IPS-18c (cell line): ENCODE results near the gene ZNF267.
"Not testable (repeated sequence)": the region's sequence is repeated elsewhere in the genome, so short reads cannot be mapped to it uniquely, and the experiment has no call there.

Source experiments
- H3K4me3 ChIP-seq: 2 replicates; pipeline ENCODE4 v1.7.0; 2013; ENCODE audit warnings: low read depth, mild to moderate bottlenecking, low read length, moderate library complexity; ENCODE audit not compliant: insufficient read depth
- H3K9me3 ChIP-seq: one replicate; pipeline ENCODE4 v1.6.1; 2013; ENCODE audit warnings: mild to moderate bottlenecking, low read length, moderate library complexity; ENCODE audit not compliant: control insufficient read depth, insufficient read depth

Gene ZNF267

DNA sequence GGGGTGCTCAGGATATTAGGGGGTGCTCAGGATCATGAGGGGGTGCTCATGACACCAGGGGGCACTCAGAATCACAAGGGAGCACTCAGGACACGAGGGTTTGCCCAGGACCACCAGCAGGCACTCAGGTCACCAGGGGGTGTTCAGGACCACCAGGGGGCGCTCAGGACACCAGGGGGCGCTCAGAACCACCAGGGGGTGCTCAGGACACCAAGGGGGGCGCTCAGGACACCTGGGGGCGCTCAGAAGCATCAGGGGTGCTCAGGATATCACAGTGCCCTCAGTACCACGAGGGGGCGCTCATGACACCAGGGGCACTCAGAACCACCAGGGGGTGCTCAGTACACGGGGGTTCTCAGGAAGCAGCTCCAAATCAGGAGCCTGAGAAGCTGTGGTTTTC lies 82.6 kb downstream of the ZNF267 start:
- not testable (repeated sequence) for H3K9me3 ChIP-seq, H3K4me3 ChIP-seq

DNA sequence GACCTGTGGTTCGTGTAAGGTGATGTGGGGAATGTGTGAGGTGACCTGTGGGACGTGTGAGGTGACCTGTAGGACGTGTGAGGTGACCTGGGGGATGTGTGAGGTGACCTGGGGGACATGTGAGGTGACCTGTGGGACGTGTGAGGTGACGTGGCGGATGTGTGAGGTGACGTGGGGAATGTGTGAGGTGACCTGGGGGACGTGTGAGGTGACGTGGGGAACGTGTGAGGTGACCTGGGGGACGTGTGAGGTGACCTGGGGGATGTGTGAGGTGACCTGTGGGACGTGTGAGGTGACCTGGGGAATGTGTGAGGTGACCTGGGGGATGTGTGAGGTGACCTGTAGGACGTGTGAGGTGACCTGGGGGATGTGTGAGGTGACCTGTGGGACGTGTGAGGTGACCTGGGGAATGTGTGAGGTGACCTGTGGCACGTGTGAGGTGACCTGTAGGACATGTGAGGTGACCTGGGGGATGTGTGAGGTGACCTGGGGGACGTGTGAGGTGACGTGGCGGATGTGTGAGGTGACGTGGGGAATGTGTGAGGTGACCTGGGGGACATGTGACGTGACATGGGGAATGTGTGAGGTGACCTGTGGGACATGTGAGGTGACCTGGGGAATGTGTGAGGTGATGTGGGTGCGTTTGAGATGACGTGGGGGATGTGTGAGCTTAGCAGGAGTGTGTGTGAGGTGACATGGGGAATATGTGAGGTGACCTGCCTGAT lies 86.7 kb downstream of the ZNF267 start:
- H3K9me3 ChIP-seq: not testable (repeated sequence)
- H3K4me3 ChIP-seq: 0 out of 2 replicates have a peak overlapping the region, but pooled peaks have one; percentile 3
